A549 (cell line): ENCODE results near the gene AGRN. TPM values are rescaled to one million over a fixed set of nuclear protein-coding genes. Genes with fewer than 3 reads are reported as not detected.
"Not testable (repeated sequence)": the region's sequence is repeated elsewhere in the genome, so short reads cannot be mapped to it uniquely, and the experiment has no call there.

ENCODE experiments used
- ATAC-seq, 2 experiments: fragments of 200-7000 bp in 1 of 2; fragments of >200 bp in 1 of 2; cut with Nextera tagmentation in 1 of 2; cut with Tn5 transposase in 1 of 2; 3 replicates each; pipeline versions ENCODE4 v1.8.0 to v1.9.1; 2018 to 2020; ENCODE audit warnings: mild to moderate bottlenecking in 1 of 2, moderate library complexity in 1 of 2
- CTCF ChIA-PET: fragments of 300-600 bp; sonication (Branson Sonifier 250); formaldehyde crosslinking; extraction: SDS; loops from one replicate; lab custom pipeline; 2021; ENCODE audit warnings: antibody characterized with exemption, inconsistent platforms; lab: Yijun Ruan, JAX
- POLR2A ChIA-PET: fragments of 350-600 bp; formaldehyde crosslinking; extraction: SDS; loops from one replicate; lab custom pipeline; 2021; ENCODE audit warnings: antibody characterized with exemption, inconsistent platforms; lab: Yijun Ruan, JAX
- DNase-seq, 2 experiments: peaks; one replicate each; pipeline versions ENCODE4 v3.0.0 to v3.0.0-alpha.2; 2011 to 2016; ENCODE audit warnings: low read depth in 1 of 2, low spot score in 1 of 2
- FAIRE-seq: peaks from 2 replicates; lab custom pipeline; 2011; peaks lifted over from hg19 to GRCh38; lab: Jason Lieb, UNC
- H3K27ac ChIP-seq, 2 experiments: fragments of >200 bp; sonication (Bioruptor Twin); formaldehyde crosslinking; 3 replicates each; pipeline ENCODE4 v1.5.1; 2016 to 2017
- H3K4me1 ChIP-seq: fragments of >200 bp; sonication (Bioruptor Twin); formaldehyde crosslinking; 3 replicates; pipeline ENCODE4 v1.6.1; 2016
- H3K4me2 ChIP-seq: fragments of >200 bp; sonication (Bioruptor Twin); formaldehyde crosslinking; 3 replicates; pipeline ENCODE4 v1.6.1; 2016
- H3K4me3 ChIP-seq: fragments of >200 bp; sonication (Bioruptor Twin); formaldehyde crosslinking; 3 replicates; pipeline ENCODE4 v1.5.1; 2016
- H3K9me3 ChIP-seq: fragments of >200 bp; sonication (Bioruptor Twin); formaldehyde crosslinking; 3 replicates; pipeline ENCODE4 v1.6.1; 2016
- ESRRA ChIP-seq: fragments of 150-350 bp; IDR thresholded peaks from 2 replicates; pipeline ENCODE4 v1.6.1; 2014; ENCODE audit warnings: mild to moderate bottlenecking, low read length, borderline replicate concordance
- NPAS2 ChIP-seq: fragments of 250-450 bp; sonication (Bioruptor Pico); IDR thresholded peaks from 2 replicates; pipeline ENCODE4 v1.8.0; 2022; ENCODE audit warnings: mild to moderate bottlenecking, moderate library complexity, borderline replicate concordance
- ZFP36 ChIP-seq: fragments of 450-650 bp; IDR thresholded peaks from 2 replicates; pipeline ENCODE4 v1.6.1; 2014; ENCODE audit warnings: borderline replicate concordance; ENCODE audit not compliant: partially characterized antibody
- WGBS: methylation state at CpG from one replicate; pipeline ENCODE4 v1.1.6; 2017; ENCODE audit errors: missing lambda C conversion rate; 5-methylcytosine and 5-hydroxymethylcytosine counted together
- polyA plus RNA-seq, 4 experiments: library from polyadenylated mRNA; depleted of rRNA in 3 of 4; stranded (reverse); fragments of >200 nt; fragmentation: RNase III in 1 of 4; extraction: RNeasy Plus Mini Kit Qiagen cat#74134 plus additional on column Dnase treatment in 1 of 4; gene quantifications; 2 replicates in 3 of 4; 3 replicates in 1 of 4; pipeline ENCODE4 v1.2.3, GENCODE V29; 2011 to 2017
- small RNA-seq, 6 experiments: library from RNA; depleted of rRNA; stranded (forward); fragments of <200 nt; gene quantifications; one replicate each; pipeline ENCODE3, GENCODE V24; 2012

The AGRN gene
- polyA plus RNA-seq, 2 of the 4 experiments (the other 2 are of a cell fraction): 23.9 to 90.9 TPM

- FAIRE-seq: no peak
- H3K27ac ChIP-seq: no peak overlapping the region
- TF ChIP-seq NPAS2 (CRISPR knock-in tag) (no peak), ESRRA (no peak), ZFP36 (no peak)
- TF ChIP-seq, all 56 proteins: peak for 0
- ChIA-PET POLR2A (no interaction called here), CTCF (interaction anchor here (1.1 to 1.5 kb wide), 2 partner anchors 21 to 192 kb away, joined by 3 to 5 read pairs; no protein-coding TSS in a partner anchor)
- WGBS: 96% methylated on average over 7 of the region's 7 CpGs
- H3K4me3 ChIP-seq: no peak overlapping the region
- DNase-seq: no peak
- no peak overlapping the region for H3K4me2 ChIP-seq
- H3K4me1 ChIP-seq: no peaks in the 10 kb centered on the region
- ATAC-seq: no peak
- H3K9me3 ChIP-seq: no peaks in the 10 kb centered on the region
Observed at GRCh38 chr1:1101503-1101902, 81.6 kb downstream of the AGRN start.

GRCh38 chr1:1104152-1104551, 84.2 kb downstream of the AGRN start:
- CTCF ChIA-PET: interaction anchor here (0.9 kb wide), 1 partner anchor 186 kb away, joined by 3 read pairs; no protein-coding TSS in a partner anchor
- H3K27ac ChIP-seq, ATAC-seq, FAIRE-seq, H3K9me3 ChIP-seq, H3K4me2 ChIP-seq, POLR2A ChIA-PET, H3K4me3 ChIP-seq, H3K4me1 ChIP-seq, DNase-seq: not testable (repeated sequence)
- WGBS: 83% methylated on average over 2 of the region's 6 CpGs

Small RNA genes lying within 50 kb of the gene (small RNA-seq; reads per million reads assigned to genes)
- 0 reads per million in 6 experiments for gene AL645608.3

Other genes starting within 250 kb of the AGRN start
- 13.3 and 22.4 TPM in 2 replicates for gene SAMD11, start 96.2 kb upstream of the AGRN start, polyA plus RNA-seq (2011; rRNA removed)
- gene SAMD11, start 96.2 kb upstream of the AGRN start, polyA plus RNA-seq (2017; fragmentation: RNase III; extraction: RNeasy Plus Mini Kit Qiagen cat#74134 plus additional on column Dnase treatment): 32.9 to 52.8 TPM (median 46.2 TPM) in 3 replicates
- 41.0 and 48.4 TPM in 2 replicates for gene NOC2L, start 60.9 kb upstream of the AGRN start, polyA plus RNA-seq (2011; rRNA removed)
- gene NOC2L, start 60.9 kb upstream of the AGRN start, polyA plus RNA-seq (2017; fragmentation: RNase III; extraction: RNeasy Plus Mini Kit Qiagen cat#74134 plus additional on column Dnase treatment): 68.1 to 81.6 TPM (median 73.5 TPM) in 3 replicates
- 5.7 and 8.5 TPM in 2 replicates for gene KLHL17, start 59.5 kb upstream of the AGRN start, polyA plus RNA-seq (2011; rRNA removed)
- gene KLHL17, start 59.5 kb upstream of the AGRN start, polyA plus RNA-seq (2017; fragmentation: RNase III; extraction: RNeasy Plus Mini Kit Qiagen cat#74134 plus additional on column Dnase treatment): 17.9 to 21.6 TPM (median 18.7 TPM) in 3 replicates
- 0.61 and 0.75 TPM in 2 replicates for gene PLEKHN1, start 53.6 kb upstream of the AGRN start, polyA plus RNA-seq (2011; rRNA removed)
- gene PLEKHN1, start 53.6 kb upstream of the AGRN start, polyA plus RNA-seq (2017; fragmentation: RNase III; extraction: RNeasy Plus Mini Kit Qiagen cat#74134 plus additional on column Dnase treatment): 3.2 to 3.6 TPM (median 3.4 TPM) in 3 replicates
- not detected in 2 replicates for gene PERM1, start 38.0 kb upstream of the AGRN start, polyA plus RNA-seq (2011; rRNA removed)
- 0.12 to 0.33 TPM (median 0.30 TPM) in 3 replicates for gene PERM1, start 38.0 kb upstream of the AGRN start, polyA plus RNA-seq (2017; fragmentation: RNase III; extraction: RNeasy Plus Mini Kit Qiagen cat#74134 plus additional on column Dnase treatment)
- 4.2 and 5.9 TPM in 2 replicates for gene HES4, start 20.0 kb upstream of the AGRN start, polyA plus RNA-seq (2011; rRNA removed)
- gene HES4, start 20.0 kb upstream of the AGRN start, polyA plus RNA-seq (2017; fragmentation: RNase III; extraction: RNeasy Plus Mini Kit Qiagen cat#74134 plus additional on column Dnase treatment): 8.4 to 9.6 TPM (median 8.8 TPM) in 3 replicates
- 4.3 and 4.6 TPM in 2 replicates for gene ISG15, start 6.6 kb upstream of the AGRN start, polyA plus RNA-seq (2011; rRNA removed)
- 11.2 to 17.6 TPM (median 11.2 TPM) in 3 replicates for gene ISG15, start 6.6 kb upstream of the AGRN start, polyA plus RNA-seq (2017; fragmentation: RNase III; extraction: RNeasy Plus Mini Kit Qiagen cat#74134 plus additional on column Dnase treatment)
- gene RNF223, start 54.2 kb downstream of the AGRN start, polyA plus RNA-seq (2011; rRNA removed): not detected in 2 replicates
- gene RNF223, start 54.2 kb downstream of the AGRN start, polyA plus RNA-seq (2017; fragmentation: RNase III; extraction: RNeasy Plus Mini Kit Qiagen cat#74134 plus additional on column Dnase treatment): 0.08 TPM in 1 of 3 replicates, not detected in the others
- 3.2 and 4.0 TPM in 2 replicates for gene C1orf159, start 96.0 kb downstream of the AGRN start, polyA plus RNA-seq (2011; rRNA removed)
- 8.8 to 10.4 TPM (median 10.2 TPM) in 3 replicates for gene C1orf159, start 96.0 kb downstream of the AGRN start, polyA plus RNA-seq (2017; fragmentation: RNase III; extraction: RNeasy Plus Mini Kit Qiagen cat#74134 plus additional on column Dnase treatment)
- gene TTLL10, start 153.8 kb downstream of the AGRN start, polyA plus RNA-seq (2011; rRNA removed): not detected in 2 replicates
- not detected in 3 replicates for gene TTLL10, start 153.8 kb downstream of the AGRN start, polyA plus RNA-seq (2017; fragmentation: RNase III; extraction: RNeasy Plus Mini Kit Qiagen cat#74134 plus additional on column Dnase treatment)
- not detected in 2 replicates for gene TNFRSF18, start 186.5 kb downstream of the AGRN start, polyA plus RNA-seq (2011; rRNA removed)
- gene TNFRSF18, start 186.5 kb downstream of the AGRN start, polyA plus RNA-seq (2017; fragmentation: RNase III; extraction: RNeasy Plus Mini Kit Qiagen cat#74134 plus additional on column Dnase treatment): not detected in 3 replicates
- gene TNFRSF4, start 194.0 kb downstream of the AGRN start, polyA plus RNA-seq (2011; rRNA removed): not detected in 2 replicates
- not detected in 3 replicates for gene TNFRSF4, start 194.0 kb downstream of the AGRN start, polyA plus RNA-seq (2017; fragmentation: RNase III; extraction: RNeasy Plus Mini Kit Qiagen cat#74134 plus additional on column Dnase treatment)
- 38.7 and 58.3 TPM in 2 replicates for gene SDF4, start 211.9 kb downstream of the AGRN start, polyA plus RNA-seq (2011; rRNA removed)
- 94.8 to 103 TPM (median 97.4 TPM) in 3 replicates for gene SDF4, start 211.9 kb downstream of the AGRN start, polyA plus RNA-seq (2017; fragmentation: RNase III; extraction: RNeasy Plus Mini Kit Qiagen cat#74134 plus additional on column Dnase treatment)
- 9.2 and 12.5 TPM in 2 replicates for gene B3GALT6, start 212.1 kb downstream of the AGRN start, polyA plus RNA-seq (2011; rRNA removed)
- 11.5 to 12.9 TPM (median 12.1 TPM) in 3 replicates for gene B3GALT6, start 212.1 kb downstream of the AGRN start, polyA plus RNA-seq (2017; fragmentation: RNase III; extraction: RNeasy Plus Mini Kit Qiagen cat#74134 plus additional on column Dnase treatment)
- gene C1QTNF12, start 226.6 kb downstream of the AGRN start, polyA plus RNA-seq (2011; rRNA removed): 0.46 and 0.47 TPM in 2 replicates
- gene C1QTNF12, start 226.6 kb downstream of the AGRN start, polyA plus RNA-seq (2017; fragmentation: RNase III; extraction: RNeasy Plus Mini Kit Qiagen cat#74134 plus additional on column Dnase treatment): 0.76 to 0.98 TPM (median 0.83 TPM) in 3 replicates